HCT116 (cell line): ENCODE data around the gene STRADA.

Experiments
- CEBPB ChIP-seq: IDR thresholded peaks from 2 replicates; pipeline ENCODE4 v1.6.1; 2012; ENCODE audit warnings: low read depth
- CTCF ChIP-seq, 3 experiments: fragments of 200-600 bp in 1 of 3; sonication (generic) in 1 of 3; IDR thresholded peaks in 2 of 3; conservative IDR thresholded peaks in 1 of 3; 2 replicates each; pipeline ENCODE4 v1.5.1; 2012 to 2017; ENCODE audit warnings: low read depth in 2 of 3, low read length in 2 of 3, antibody characterized with exemption in 1 of 3, borderline replicate concordance in 1 of 3, control low read depth in 1 of 3, mild to moderate bottlenecking in 1 of 3, mixed read lengths in 1 of 3, mixed run types in 1 of 3, moderate library complexity in 1 of 3; ENCODE audit not compliant: insufficient read depth in 1 of 3
- EZH2 ChIP-seq: fragments of 200-600 bp; sonication (generic); IDR thresholded peaks from 2 replicates; pipeline ENCODE4 v1.6.1; 2017; ENCODE audit warnings: antibody characterized with exemption, mixed run types
- EZH2phosphoT487 ChIP-seq: fragments of 200-600 bp; IDR thresholded peaks from 2 replicates; pipeline ENCODE4 v1.6.1; 2018; ENCODE audit warnings: antibody characterized with exemption, borderline replicate concordance
- FOSL1 ChIP-seq: IDR thresholded peaks from 2 replicates; pipeline ENCODE4 v1.6.1; 2012; ENCODE audit warnings: low read depth
- MAX ChIP-seq: IDR thresholded peaks from 2 replicates; pipeline ENCODE4 v1.6.1; 2012
- POLR2A ChIP-seq: IDR thresholded peaks from 2 replicates; pipeline ENCODE4 v1.7.0; 2011; ENCODE audit warnings: borderline replicate concordance; ENCODE audit not compliant: insufficient read depth, insufficient read length; ENCODE audit errors: extremely low read depth
- POLR2AphosphoS5 ChIP-seq: IDR thresholded peaks from 2 replicates; pipeline ENCODE4 v1.6.1; 2011; ENCODE audit warnings: mild to moderate bottlenecking, low read depth, low read length, moderate library complexity
- RAD21 ChIP-seq: IDR thresholded peaks from 2 replicates; pipeline ENCODE4 v1.6.1; 2012; ENCODE audit warnings: low read depth, mild to moderate bottlenecking
- REST ChIP-seq: IDR thresholded peaks from 2 replicates; pipeline ENCODE4 v1.6.1; 2012; ENCODE audit warnings: low read depth

GRCh38 chr17:63703029-63703428 lies 38.6 kb downstream of the STRADA start:
- TF ChIP-seq MAX = no peak
- TF ChIP-seq POLR2A = no peak
- TF ChIP-seq CTCF (IDR thresholded peaks at IDR 0.05 in 2 of 3, conservative IDR thresholded peaks at IDR 0.05 in 1 of 3; ENCODE audit: borderline replicate concordance in 1 of 3, insufficient read depth in 1 of 3, low read depth in 2 of 3, low read length in 2 of 3) = no peak
- TF ChIP-seq REST = no peak
- TF ChIP-seq EZH2 = no peak
- TF ChIP-seq CEBPB = no peak
- TF ChIP-seq RAD21 = no peak
- TF ChIP-seq FOSL1 = no peak
- TF ChIP-seq EZH2phosphoT487 = no peak
- no peak for TF ChIP-seq POLR2AphosphoS5
